Neural progenitor cell (in vitro differentiated cells): ENCODE data around the gene SRRM1. TPM values are rescaled to one million over a fixed set of nuclear protein-coding genes. Genes with fewer than 3 reads are reported as not detected.

Source experiments
- DNase-seq: peaks from one replicate; pipeline ENCODE4 v3.0.0-alpha.2; 2016; ENCODE audit warnings: low spot score
- H2AFZ ChIP-seq: fragments of 200-600 bp; sonication (generic); replicated peaks from 2 replicates; pipeline ENCODE4 v1.6.1; 2016; ENCODE audit warnings: antibody characterized with exemption
- H3F3A ChIP-seq: fragments of 200-600 bp; sonication (generic); 2 replicates; pipeline ENCODE4 v1.6.1; 2016; ENCODE audit warnings: antibody characterized with exemption, low read depth
- H3K27ac ChIP-seq: fragments of 200-600 bp; sonication (generic); 2 replicates; pipeline ENCODE4 v1.5.1; 2016; ENCODE audit warnings: mild to moderate bottlenecking
- H3K27me3 ChIP-seq: fragments of 200-600 bp; sonication (generic); 2 replicates; pipeline ENCODE4 v1.6.1; 2016; ENCODE audit warnings: mild to moderate bottlenecking, moderate library complexity
- H3K36me3 ChIP-seq: fragments of 200-600 bp; sonication (generic); 2 replicates; pipeline ENCODE4 v1.5.1; 2016
- H3K4me1 ChIP-seq: fragments of 200-600 bp; sonication (generic); 2 replicates; pipeline ENCODE4 v1.6.1; 2016; ENCODE audit warnings: mixed run types
- H3K4me2 ChIP-seq: fragments of 200-600 bp; sonication (generic); 2 replicates; pipeline ENCODE4 v1.6.1; 2016
- H3K4me3 ChIP-seq: fragments of 200-600 bp; sonication (generic); 2 replicates; pipeline ENCODE4 v1.5.1; 2016
- H3K79me2 ChIP-seq: fragments of 200-600 bp; sonication (generic); 2 replicates; pipeline ENCODE4 v1.6.1; 2016; ENCODE audit warnings: low read depth
- H3K9ac ChIP-seq: fragments of 200-600 bp; sonication (generic); 2 replicates; pipeline ENCODE4 v1.6.1; 2016
- H3K9me3 ChIP-seq: fragments of 200-600 bp; sonication (generic); 2 replicates; pipeline ENCODE4 v1.5.1; 2016; ENCODE audit warnings: low read depth
- H4K20me1 ChIP-seq: fragments of 200-600 bp; sonication (generic); 2 replicates; pipeline ENCODE4 v1.6.1; 2016; ENCODE audit warnings: low read depth
- H3K27ac Mint-ChIP-seq: 3 replicates; pipeline ENCODE4 v1.8.0; 2021; ENCODE audit warnings: mixed read lengths
- H3K27me3 Mint-ChIP-seq: 2 replicates; pipeline ENCODE4 v1.8.0; 2022; ENCODE audit warnings: low read depth, mild to moderate bottlenecking, inconsistent platforms, moderate library complexity, mixed read lengths; ENCODE audit not compliant: insufficient read depth
- H3K36me3 Mint-ChIP-seq: 3 replicates; pipeline ENCODE4 v1.8.0; 2021; ENCODE audit warnings: mixed read lengths
- H3K4me1 Mint-ChIP-seq: 3 replicates; pipeline ENCODE4 v1.8.0; 2021; ENCODE audit warnings: mixed read lengths
- H3K4me3 Mint-ChIP-seq: 3 replicates; pipeline ENCODE4 v1.8.0; 2021; ENCODE audit warnings: mild to moderate bottlenecking, moderate library complexity, mixed read lengths
- H3K9me3 Mint-ChIP-seq: 3 replicates; pipeline ENCODE4 v1.8.0; 2020; ENCODE audit warnings: mixed read lengths
- EZH2 ChIP-seq: fragments of 200-600 bp; sonication (generic); IDR thresholded peaks from 2 replicates; pipeline ENCODE4 v1.6.1; 2017; ENCODE audit warnings: antibody characterized with exemption, mild to moderate bottlenecking, moderate library complexity
- EZH2phosphoT487 ChIP-seq: fragments of 200-600 bp; sonication (generic); IDR thresholded peaks from 2 replicates; pipeline ENCODE4 v1.6.1; 2017; ENCODE audit warnings: antibody characterized with exemption
- total RNA-seq: library from RNA; depleted of rRNA; stranded (reverse); fragments of >200 nt; gene quantifications from 2 replicates; pipeline ENCODE4 v1.2.3, GENCODE V29; 2015; ENCODE audit warnings: low replicate concordance
- TF ChIP-seq, protein P1 (sequence below): fragments of 200-600 bp; sonication (generic); IDR thresholded peaks from 2 replicates; pipeline ENCODE4 v1.5.1; 2017; ENCODE audit warnings: antibody characterized with exemption, mild to moderate bottlenecking

SRRM1 gene
- total RNA-seq, 1 donor from 2014 or later, result 164 TPM

DNA sequence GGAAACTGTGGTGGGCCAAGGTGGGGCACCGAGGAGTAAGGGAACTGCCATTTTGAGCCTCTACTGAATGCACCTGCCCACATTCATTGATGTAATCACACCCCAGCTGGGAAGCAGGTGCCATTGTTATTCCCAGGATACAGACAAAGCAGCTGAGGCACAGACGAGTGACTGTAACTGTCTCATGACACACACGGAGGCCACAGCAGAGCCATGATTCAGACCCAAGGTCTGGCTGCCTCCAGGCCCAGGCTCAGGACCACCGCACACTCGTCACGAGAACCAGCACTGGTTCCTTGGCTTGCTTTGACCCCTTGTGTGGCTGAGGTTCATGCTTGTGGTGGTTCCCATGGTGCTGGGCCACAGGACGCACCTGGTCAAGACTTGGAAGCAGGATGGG, 56.5 kb downstream of the SRRM1 start:
- Histone ChIP-seq H3K27me3 (no peaks in the 10 kb centered on the region), H3K36me3 (no peaks in the 10 kb centered on the region), H3K79me2 (no peaks in the 10 kb centered on the region), H3K9ac (no peak overlapping the region), H3K4me1 (no peaks in the 10 kb centered on the region), H2AFZ (no peak overlapping the region), H4K20me1 (no peaks in the 10 kb centered on the region), H3K9me3 (no peaks in the 10 kb centered on the region), H3K4me2 (no peak overlapping the region), H3K4me3 (no peak overlapping the region), H3F3A (peaks cover 12% of the 10 kb centered on the region), H3K27ac (no peak overlapping the region)
- TF ChIP-seq, protein P1, sequence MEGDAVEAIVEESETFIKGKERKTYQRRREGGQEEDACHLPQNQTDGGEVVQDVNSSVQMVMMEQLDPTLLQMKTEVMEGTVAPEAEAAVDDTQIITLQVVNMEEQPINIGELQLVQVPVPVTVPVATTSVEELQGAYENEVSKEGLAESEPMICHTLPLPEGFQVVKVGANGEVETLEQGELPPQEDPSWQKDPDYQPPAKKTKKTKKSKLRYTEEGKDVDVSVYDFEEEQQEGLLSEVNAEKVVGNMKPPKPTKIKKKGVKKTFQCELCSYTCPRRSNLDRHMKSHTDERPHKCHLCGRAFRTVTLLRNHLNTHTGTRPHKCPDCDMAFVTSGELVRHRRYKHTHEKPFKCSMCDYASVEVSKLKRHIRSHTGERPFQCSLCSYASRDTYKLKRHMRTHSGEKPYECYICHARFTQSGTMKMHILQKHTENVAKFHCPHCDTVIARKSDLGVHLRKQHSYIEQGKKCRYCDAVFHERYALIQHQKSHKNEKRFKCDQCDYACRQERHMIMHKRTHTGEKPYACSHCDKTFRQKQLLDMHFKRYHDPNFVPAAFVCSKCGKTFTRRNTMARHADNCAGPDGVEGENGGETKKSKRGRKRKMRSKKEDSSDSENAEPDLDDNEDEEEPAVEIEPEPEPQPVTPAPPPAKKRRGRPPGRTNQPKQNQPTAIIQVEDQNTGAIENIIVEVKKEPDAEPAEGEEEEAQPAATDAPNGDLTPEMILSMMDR, result no peak
- no peak for TF ChIP-seq EZH2
- TF ChIP-seq EZH2phosphoT487, result no peak
- Mint-ChIP-seq H3K36me3 (no peaks in the 10 kb centered on the region), H3K27ac (no peak overlapping the region), H3K4me1 (peaks cover 18% of the 10 kb centered on the region), H3K27me3 (peaks cover 4% of the 10 kb centered on the region), H3K4me3 (peak overlapping the region; percentile 60), H3K9me3 (peaks cover 4% of the 10 kb centered on the region)
- no peak for DNase-seq

DNA sequence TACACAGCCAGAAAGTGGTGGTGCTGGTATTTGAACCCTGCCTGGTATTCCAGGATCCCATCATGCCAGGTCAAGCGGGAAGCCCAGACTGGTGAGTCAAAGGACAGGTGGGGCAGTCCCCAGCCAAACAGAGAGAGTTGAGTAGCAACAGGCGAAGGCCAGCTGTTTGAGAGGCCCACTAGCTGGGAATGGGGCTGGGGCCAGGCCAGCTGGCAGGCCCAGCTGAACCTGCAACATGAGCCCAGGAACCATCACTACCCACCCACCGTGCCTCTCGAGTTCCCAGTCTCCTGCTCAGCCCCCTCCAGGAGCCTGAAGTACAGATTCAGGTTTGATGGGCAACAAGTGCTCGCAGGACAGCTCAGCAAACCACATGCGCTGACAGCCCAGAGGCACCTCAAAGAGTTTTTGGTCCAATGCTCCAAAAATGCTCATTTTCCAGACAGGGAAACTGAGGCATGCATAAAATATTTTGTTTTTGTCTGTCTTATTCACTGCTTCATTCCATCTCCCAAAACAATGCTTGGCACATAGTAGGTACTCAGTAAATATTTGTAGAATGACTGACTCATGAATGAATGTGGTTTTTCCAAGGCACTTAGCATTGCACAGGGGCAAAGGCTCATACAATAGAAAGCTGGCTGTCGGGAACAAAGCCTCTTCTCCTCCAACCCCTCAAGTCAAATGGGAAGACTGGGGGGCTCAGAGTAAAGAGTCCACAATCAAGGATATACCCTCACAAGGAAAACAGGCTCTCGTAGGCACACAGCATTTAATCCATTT, 59.6 kb downstream of the SRRM1 start:
- Histone ChIP-seq H3K79me2 (no peaks in the 10 kb centered on the region), H3K27me3 (no peaks in the 10 kb centered on the region), H3F3A (peaks cover 29% of the 10 kb centered on the region), H3K9ac (no peak overlapping the region), H3K36me3 (no peaks in the 10 kb centered on the region), H3K4me3 (no peak overlapping the region), H3K4me1 (peaks cover 6% of the 10 kb centered on the region), H3K27ac (no peak overlapping the region), H2AFZ (no peak overlapping the region), H4K20me1 (no peaks in the 10 kb centered on the region), H3K9me3 (no peaks in the 10 kb centered on the region), H3K4me2 (peak overlapping the region; percentile 6)
- DNase-seq, result peak; percentile 9
- H3K4me3 Mint-ChIP-seq, result no peak overlapping the region
- peaks cover 4% of the 10 kb centered on the region for H3K27me3 Mint-ChIP-seq
- peaks cover 31% of the 10 kb centered on the region for H3K4me1 Mint-ChIP-seq
- H3K9me3 Mint-ChIP-seq, result peaks cover 2% of the 10 kb centered on the region
- H3K27ac Mint-ChIP-seq, result no peak overlapping the region
- TF ChIP-seq EZH2 (no peak), EZH2phosphoT487 (no peak)
- TF ChIP-seq, protein P1, result no peak
- H3K36me3 Mint-ChIP-seq, result no peaks in the 10 kb centered on the region

DNA sequence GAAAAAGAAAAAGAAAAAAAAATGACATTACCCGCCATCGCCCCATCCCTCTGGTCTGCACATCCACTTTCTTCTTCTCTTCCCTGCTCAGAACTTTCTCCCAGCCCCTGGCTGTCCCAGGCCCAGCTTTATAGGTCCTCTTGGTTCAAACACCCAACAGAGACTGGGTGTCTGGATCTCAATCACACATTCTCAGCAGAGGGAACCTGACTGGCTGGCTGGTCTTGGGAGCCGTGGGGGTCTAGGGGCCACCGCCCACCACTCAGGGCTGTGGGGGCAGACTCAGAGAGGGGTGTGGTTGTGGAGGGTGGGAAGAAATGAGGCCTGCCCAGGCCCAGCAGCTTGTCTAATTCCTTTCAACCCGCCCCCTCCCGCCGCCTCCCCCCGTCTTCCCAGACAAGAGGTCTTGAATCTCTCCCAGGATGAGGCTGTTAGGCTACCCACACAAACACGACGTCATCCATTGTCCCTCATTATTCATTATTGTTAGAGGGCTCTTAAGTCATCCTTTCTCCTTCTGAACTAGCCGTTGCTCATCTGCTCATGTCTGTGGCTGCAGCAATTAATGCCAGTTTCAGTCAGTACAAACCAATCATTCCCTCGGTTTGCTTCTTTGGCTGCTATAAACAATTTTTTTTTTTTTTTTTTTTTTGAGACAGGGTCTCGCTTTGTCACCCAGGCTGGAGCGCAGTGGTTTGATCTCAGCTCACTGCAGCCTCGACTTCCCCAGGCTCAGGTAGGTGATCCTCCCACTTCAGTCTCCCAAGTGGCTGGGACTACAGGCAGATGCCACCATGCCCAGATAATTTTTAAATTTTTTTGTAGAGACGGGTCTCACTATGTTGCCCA, 61.5 kb downstream of the SRRM1 start:
- H3K27me3 ChIP-seq, result no peaks in the 10 kb centered on the region
- no peaks in the 10 kb centered on the region for H4K20me1 ChIP-seq
- Mint-ChIP-seq H3K36me3 (no peaks in the 10 kb centered on the region), H3K4me1 (peaks cover 26% of the 10 kb centered on the region), H3K27me3 (peaks cover 3% of the 10 kb centered on the region), H3K27ac (peak overlapping the region; percentile 95), H3K9me3 (peaks cover 2% of the 10 kb centered on the region), H3K4me3 (peak overlapping the region; percentile 57)
- H3K4me1 ChIP-seq, result peaks cover 6% of the 10 kb centered on the region
- H3K4me3 ChIP-seq, result no peak overlapping the region
- TF ChIP-seq EZH2phosphoT487 (no peak), EZH2 (no peak)
- TF ChIP-seq, protein P1, result no peak
- H3K36me3 ChIP-seq, result no peaks in the 10 kb centered on the region
- peak overlapping the region; percentile 30 for H3K27ac ChIP-seq
- peak overlapping the region; percentile 33 for H3K4me2 ChIP-seq
- peak; percentile 78 for DNase-seq
- no peaks in the 10 kb centered on the region for H3K9me3 ChIP-seq
- peaks cover 29% of the 10 kb centered on the region for H3F3A ChIP-seq
- H2AFZ ChIP-seq, result peak overlapping the region; percentile 89
- H3K79me2 ChIP-seq, result no peaks in the 10 kb centered on the region
- H3K9ac ChIP-seq, result no peak overlapping the region
